Inflammatory macrophage treated with lipopolysaccharide for 1 hour (primary cell): ENCODE measurements around the gene CDX1.
A peak's percentile ranks its signal among the peaks of the same experiment; 100 is the strongest.

Experiments
- DNase-seq, 2 donors: peaks; one replicate each; pipeline ENCODE4 v3.0.0-alpha.2; 2020 to 2022

Gene CDX1

DNA sequence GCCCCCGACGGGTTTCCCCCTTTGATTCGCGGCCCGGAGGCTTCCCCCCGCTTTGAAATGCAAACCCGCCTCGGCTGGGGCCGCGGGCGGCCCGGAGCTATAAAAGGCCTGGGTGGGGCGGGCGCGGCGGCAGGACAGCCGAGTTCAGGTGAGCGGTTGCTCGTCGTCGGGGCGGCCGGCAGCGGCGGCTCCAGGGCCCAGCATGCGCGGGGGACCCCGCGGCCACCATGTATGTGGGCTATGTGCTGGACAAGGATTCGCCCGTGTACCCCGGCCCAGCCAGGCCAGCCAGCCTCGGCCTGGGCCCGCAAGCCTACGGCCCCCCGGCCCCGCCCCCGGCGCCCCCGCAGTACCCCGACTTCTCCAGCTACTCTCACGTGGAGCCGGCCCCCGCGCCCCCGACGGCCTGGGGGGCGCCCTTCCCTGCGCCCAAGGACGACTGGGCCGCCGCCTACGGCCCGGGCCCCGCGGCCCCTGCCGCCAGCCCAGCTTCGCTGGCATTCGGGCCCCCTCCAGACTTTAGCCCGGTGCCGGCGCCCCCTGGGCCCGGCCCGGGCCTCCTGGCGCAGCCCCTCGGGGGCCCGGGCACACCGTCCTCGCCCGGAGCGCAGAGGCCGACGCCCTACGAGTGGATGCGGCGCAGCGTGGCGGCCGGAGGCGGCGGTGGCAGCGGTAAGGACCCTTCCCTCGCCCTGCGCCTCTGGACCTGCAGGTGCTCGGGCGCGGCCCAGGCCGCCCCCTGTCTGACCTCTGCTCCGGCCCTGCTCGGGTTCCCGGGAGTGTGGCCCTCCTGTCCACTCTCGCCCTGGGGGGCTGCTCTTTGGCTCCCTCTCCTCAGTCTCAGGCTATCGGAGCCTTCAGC is at the start of gene CDX1:
CDX1 (plus strand) TSS at position 129 of the 862 bp plus-strand sequence; CDS start at position 228, 99 bp downstream.
- no peak for DNase-seq

DNA sequence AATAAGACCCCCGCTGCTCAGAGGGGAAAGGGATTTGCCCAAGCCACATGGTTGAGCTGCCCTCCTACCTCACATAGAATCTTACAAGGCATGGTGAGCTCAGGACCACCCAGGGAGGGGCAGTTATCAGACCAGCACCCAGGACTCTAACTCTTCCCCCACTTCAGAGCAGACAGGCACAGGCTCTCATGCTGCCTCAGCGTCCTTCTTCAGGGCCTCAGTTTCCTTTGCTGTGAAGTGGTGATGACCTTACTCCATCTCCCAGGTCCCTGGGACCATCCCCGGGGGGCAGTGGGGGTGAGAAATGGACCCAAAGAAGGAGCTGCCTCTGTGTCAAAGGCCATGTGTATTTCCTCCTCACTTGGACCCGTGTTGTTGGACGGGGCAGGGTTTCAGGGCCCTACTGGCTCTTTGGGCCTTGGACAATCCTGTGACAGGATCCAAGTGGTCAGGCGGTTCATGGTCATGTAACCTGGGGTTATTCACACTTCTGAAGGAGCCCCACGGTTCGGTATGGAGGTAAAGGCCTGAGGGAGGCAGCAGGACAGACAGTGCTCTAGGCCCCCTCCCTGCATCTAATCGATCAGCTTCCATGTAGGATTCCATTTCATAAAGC is 48.5 kb upstream of the CDX1 start:
- DNase-seq, result no peak

DNA sequence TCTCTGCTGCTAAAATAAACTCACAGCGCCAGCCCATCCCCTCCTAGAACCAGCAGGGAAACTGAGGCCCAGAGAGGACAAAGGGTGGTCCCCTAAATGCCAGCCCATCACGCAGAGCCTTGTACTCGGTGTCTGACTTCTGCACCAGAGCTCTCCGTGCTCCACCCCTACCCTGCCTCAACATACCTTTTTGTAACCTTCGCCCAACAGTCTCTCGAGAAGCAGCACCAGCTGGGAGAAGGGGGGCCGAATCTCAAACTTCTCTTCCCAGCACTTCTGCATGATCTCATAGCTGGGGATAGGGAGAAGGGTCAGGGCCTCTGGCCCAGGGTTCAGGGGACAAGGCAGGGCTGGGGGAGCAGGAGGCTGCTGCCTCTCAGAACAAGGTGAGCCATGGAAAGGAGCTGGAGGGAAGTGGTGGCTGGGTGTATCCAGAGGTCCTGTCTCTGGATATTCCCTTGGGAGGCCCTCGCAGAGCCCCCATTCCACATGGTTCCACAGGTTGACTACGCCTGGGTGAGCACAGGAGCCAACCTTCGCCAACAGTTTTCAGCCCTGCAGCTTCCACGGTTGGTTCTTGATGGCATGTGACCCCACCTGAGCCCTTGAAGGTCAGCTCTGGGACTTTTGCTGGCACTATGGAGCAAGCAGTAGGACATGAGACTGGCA is 47.9 kb upstream of the CDX1 start:
- DNase-seq, result no peak

DNA sequence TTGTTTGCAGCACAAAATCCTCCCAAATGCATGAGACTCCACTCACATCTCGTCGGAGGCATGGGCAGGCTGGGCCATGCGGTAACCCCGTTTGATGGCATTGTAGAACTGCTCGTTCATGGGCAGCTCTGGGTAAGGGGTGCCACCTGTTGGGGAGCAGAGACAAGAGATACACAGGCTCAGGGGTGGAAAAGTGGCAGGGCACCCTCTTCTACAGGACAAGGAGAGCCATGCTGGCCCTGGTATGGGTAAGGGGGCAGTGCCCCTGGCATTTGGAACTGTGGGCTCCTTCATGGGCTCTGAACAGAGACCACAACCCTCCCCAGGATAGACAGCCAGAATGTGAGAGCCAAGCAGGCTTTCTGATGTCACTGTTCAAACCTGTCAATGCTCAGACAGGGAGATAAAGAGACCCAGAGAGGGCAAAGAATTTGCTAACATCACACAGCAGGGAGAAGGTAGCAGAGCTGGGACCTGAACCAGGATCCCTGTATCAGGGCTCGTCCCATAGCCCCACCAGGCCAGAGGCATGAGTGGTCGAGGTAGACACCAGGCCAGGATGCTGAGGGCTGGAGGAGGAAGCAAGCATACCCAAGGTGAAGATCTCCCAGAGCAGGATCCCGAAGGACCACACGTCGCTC is 47.0 kb upstream of the CDX1 start:
- no peak for DNase-seq

DNA sequence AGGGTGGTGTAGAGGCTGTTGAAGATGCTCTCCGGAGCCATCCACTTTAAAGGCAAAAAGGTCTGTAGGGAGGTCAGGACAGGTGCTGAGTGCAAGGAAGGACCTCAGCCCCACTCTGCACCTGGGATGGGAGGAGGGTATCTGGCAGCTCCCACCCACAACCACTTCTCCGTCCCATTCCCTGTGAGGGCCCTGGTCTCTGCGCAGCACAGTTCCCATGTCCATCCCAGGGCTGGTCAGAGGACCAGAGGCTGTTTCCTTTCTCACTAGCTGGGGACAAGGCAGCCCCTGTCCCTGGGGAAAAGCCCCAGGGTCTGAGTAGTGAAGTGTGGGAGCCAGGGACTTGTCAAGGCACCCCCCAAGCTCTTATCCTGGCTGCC is 46.5 kb upstream of the CDX1 start:
- DNase-seq, result no peak

DNA sequence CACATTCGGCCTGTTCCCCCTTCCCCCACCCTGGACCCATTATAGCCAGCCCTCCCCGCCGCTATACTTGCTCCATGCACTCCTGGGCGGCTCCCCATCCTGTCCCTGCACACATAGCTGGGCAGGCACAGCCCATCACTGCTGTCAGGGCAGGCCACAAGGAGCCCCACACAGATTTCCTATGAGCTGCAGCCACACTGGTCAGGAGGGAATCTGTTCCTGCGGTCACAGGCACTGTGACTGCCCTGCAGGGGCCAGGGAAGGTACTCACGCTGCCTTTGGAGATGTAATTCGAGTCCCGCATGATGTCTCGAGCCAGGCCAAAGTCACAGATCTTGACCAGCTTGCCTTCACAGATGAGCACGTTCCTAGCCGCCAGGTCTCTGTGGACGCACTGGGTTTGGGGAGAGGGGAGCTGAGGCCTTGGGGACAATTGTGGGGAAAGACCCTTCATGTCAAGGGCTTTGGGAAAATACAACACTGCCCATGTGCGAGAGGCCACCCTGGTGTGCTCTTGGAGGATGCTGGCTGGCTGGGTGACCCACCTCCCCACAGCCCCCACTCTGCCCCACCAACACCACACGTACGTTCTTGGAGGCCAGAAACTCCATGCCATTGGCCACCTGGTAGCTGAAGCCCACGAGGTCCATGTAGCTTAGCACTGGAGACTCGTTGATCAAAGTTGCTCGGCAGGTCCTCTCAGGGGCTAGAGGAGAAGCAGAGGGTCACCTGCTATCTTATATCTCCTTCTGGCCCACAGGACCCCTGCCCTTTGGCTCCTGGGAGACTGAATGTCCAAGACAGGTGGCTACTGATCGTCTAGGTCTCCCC is 45.7 kb upstream of the CDX1 start:
- DNase-seq, result no peak

DNA sequence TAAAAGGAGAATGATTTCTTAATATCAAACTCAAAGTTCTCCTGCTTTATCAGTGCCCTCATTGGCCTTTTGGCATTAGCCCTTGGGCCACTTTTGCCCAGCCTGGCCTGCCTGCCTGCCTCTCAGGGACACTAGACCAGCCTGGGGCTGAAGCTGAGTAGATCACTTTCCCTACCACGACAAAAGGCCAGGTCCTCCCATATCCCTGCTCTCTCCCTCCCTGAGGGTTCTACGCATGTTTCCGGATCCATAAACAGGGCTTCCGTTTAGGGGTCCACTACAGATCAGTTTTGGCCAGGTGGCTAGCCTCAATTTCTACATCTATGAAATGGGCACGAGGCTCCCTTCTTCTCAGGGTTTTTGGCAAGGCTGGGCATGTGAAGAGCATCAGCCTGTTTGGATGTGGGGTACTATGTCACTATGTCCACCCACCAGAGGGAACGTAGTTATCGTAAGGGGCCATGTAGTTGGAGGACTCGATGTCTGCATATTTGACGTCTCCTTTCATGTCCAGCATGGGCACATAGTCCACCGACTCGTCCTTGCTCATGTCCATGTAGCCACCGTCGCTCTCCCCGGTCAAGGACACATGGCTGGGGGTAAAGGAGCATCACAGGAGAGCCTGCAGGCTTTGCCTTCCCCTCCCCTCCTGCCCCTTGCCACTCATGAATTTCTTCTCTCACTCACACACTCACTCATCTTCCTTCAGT is 45.0 kb upstream of the CDX1 start:
- DNase-seq, result no peak

DNA sequence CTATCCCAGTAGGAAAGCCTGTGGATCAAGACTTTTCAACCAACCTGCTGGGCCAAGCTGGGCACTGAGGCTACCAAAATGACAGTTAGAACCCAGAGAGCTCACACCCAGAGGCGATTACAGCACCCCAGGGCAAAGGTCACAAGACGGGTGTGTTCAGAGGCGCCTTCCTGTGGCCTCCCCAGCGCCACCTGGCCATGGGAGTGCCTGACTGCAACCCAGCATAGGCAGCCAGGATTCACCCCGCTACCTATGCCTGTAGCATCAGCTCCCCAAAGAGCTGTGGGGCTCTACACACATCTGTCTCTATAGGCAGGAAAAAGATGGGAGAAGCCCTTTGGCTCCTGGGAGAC is 44.4 kb upstream of the CDX1 start:
- DNase-seq, result peak; percentile 62 to 66

DNA sequence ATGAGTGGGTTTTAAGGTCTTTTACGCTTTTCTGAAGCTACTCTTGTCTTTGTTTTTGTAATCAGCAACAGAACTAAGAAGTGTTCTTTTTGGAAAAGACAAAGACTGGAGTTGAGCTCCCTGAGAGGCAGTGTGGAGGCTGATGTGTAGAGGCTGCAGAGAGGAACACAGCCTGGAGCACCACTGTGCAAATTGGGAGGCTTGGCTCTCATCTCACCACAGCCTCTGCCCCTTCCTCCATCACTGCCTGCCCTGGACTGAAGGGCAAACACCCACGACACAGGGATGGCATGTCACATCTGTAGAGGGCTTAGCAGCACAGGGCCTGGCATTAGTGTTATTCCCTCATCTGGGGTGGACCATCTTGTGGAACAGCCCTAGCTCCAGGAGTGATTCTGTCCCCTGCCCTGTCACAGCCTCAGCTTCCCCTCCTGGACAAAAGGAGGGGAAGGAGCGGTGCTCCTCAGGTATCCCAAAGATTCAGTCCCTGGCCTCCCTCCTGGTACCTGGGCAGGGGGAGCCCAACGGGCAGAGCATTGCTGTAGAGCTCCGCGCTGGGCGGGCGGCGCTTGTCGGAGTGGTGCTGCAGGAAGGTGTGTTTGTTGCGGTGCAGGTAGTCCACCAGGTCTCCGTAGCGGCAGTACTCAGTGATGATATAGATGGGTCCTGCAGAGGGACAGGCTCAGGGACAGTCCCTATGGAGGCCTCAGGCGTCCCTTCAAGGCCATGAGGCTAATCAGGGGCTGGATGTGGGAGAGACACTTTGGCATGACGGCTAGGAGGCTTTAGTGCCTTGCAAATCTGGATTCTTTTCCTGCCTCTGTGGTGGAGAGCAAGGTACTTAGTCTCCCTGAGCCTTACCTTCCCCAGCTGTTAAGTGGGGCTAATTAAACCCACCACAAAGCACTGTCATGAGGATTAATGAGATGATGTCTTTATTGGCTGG is 43.8 kb upstream of the CDX1 start:
- DNase-seq, result no peak

DNA sequence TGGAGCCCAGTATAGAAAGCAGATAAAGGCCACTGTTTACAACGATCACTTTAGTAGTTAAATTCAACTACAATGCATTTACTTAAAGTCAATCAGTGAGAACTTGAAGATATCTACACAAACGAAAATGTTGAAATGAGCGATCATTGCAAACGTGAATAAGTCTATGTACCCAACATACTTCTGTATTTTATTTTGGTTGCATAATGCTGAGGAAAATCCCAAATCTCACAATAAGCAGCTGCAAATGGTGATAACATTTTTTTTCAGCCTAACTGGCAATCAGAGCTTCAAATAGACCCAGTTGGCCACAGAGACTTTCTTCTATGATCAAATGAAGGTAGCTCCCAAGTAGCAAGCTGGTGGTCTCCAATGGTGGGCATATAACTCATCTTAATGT is 43.0 kb upstream of the CDX1 start:
- peak; percentile 96 to 100 for DNase-seq

DNA sequence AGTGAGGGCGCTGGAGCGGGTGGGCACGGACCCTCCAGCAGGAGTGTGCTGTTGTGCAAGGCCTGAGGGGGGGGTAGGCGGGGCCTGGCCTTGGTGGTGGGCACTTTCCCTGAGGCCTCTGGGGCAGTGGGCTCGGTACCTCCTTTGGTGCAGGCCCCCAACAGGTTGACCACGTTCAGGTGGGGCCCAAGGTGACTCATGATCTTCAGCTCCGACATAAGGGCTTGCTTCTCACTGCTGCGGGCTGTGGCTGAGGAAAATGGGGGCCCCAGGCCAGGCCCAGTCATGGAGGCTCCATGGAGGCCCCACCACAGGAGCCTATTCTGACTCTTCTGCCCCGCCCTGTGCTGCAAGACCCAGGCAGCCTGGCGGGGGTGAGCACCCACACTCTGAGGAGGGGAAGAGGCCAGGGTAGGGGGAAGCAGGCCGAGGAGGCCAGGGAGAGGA is 42.4 kb upstream of the CDX1 start:
- peak; percentile 44 to 76 for DNase-seq

DNA sequence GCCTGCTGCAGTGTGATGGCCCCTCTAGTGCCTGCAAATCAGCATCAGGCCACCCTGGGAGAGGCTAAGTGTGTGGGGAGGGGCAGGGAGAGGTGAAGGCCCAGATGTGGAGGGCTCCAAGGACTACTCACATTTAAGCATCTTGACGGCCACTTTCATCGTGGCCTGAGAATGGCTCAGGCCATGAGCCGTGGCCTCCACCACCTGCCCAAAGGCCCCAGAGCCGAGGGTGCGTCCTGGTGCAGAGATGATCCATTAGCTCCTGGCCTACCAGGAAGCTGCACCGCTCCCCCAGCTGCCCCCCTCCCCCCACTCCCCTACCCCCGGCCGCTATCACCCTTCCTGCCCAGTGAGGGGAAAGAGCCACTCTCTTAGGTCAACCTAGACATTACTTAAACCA is 42.0 kb upstream of the CDX1 start:
- DNase-seq, result no peak

DNA sequence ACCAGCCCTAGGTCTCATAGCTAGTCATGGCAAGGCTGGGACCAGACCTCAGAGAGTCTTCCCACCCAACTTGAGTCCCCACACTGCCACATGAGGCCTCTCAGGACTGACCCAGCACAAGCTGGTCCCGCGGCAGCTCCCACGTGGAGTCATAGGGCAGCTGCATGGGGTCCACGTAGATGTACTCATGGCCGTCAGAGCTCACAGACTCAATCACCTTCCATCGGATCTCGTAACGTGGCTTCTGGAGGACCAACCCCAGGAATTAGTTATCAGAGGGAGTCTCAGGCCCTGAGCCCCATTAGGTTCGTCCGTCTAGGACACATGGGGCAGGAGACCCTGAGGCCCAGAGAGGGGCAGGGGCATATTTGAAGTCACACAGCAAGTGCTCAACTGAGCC is 41.2 kb upstream of the CDX1 start:
- DNase-seq, result no peak

DNA sequence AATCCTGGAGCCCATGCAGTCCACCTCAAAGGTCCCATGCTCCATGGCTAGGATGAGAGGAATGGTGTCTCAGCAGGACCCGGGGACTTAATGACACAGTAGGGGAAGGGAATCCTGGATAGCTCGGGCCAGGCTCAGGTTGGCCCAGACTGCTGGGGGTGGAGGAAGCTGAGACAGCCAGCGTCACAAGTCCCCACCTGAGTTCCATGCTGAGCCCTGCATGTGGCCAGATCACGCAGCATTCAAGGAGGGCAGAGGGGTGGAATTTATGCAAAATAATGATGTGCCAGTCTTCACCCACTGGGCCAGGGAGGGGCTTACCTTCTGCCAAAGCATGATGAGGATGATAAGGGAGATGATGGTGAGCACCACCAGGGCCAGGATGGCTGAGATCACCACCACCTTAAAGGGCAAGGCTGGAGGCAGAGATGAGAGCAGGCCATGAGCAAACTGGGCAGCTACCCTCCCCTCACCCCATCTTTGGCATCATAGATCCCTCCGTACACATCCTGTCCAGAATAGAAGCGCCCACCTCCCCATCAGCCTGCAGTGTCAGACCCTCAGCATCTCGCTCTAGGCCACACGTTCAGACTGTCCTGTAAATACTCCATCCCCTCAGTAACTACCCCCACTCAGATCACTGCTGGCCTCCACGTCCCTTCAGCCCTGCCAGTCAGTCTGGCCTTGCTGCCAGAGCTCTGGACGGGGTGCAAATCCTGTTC is 40.2 kb upstream of the CDX1 start:
- no peak for DNase-seq

DNA sequence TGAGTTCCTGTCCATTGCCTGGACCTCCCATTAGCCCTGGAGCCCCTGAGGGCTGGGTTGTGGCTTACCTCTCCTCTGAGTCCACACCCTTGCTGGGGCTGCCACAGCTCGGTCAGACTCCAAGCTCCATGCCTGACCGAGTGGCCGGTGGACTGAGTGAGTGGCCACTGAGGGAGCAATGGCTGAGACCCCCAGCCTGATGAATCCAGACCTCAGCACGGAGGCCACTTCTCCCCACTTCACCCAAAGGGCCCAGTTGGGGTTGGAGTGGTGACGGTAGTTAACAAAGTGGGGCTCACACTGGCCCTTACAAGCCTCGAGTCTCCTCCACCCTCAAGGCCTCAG is 39.7 kb upstream of the CDX1 start:
- DNase-seq, result no peak

DNA sequence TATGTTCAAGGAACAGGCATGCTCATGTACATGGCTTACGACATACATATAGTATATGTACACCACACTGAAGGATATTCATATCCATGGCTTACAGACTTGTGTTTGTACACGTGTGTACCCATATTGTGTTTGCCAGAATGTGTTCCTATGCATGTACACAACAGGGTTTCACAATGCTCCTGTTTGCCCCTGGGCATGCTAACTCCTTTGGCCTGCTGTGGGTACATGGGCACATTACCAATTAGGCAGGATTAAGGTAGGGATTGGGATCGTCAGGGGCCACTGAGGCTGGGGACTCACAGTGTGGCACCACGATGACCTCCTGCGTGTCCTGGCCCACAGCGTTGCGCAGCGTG is 37.1 kb upstream of the CDX1 start:
- no peak for DNase-seq

DNA sequence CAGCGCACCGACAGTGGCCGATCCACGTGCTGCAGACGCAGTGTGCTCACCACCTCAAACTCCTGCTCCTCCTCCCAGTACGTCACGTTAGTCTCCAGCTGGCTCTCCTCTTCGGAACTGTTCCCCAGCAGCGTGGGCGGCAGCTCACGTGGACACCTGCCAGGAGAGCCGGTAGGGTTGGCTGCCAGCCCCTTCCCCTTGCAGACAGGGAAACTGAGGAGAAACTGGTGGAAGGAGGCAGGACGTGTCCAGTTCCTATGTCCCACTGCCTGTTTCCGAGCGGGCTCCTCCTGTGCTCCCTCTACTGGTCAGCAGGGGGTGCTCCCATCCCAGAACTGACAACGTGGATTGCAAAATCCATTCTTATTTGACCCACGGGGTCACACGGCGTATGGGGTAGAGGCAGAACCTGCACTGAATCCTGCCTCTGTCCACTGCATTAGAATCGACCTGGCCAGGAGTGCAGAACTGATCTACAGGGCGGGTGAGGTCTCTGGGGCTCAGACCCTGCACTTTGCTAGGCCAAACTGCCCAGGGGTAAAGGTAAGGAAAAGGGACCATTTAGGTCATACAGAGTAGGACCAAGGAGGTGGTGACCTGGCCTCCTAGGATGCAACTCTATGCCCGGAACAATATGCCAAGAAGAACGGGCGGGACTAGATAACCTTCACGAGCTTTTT is 36.6 kb upstream of the CDX1 start:
- DNase-seq, result peak; percentile 52 to 90

DNA sequence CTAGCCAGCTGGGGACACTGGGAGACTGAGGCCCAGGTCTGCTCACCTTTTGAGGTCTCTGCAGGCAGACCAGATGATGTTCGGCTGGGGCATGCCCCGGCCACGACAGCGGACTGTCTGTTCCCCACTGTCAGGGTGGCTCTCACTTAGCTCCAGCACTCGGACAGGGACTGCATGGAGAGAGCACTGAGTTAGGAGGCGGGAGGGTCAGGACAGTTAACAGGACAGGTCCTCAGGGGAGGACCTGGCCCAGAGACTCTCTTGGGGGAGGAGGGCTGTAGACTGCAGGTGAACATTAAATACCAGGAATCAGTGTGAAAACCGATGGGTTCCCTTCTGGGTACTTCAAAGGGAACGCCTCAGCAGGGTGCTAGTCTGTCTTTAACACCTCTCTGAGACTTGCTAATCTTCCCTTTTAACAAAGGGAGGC is 36.1 kb upstream of the CDX1 start:
- no peak for DNase-seq

DNA sequence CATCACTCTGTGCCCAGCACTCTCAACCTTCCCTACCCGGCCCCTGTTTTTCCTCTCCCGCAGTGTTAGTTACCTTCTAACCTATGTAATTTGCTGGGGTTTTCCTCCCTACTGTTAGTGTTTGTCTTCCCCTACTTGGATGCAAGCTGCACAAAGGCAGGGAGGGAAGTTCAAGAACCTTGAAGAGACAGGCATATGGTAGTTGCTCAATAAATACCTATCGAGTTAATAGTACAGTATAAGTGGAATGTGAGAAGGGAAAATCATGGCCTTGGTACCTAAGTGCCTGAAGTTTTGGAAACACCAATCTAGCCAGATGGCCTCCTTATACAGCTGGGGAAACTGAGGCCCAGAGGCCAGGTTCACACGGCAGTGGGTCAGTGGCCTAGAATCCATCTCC is 35.1 kb upstream of the CDX1 start:
- no peak for DNase-seq
